ENCODE measurements around the gene PPT2. TPM values are rescaled to one million over a fixed set of nuclear protein-coding genes. Genes with fewer than 3 reads are reported as not detected.

PPT2 gene
- total RNA-seq, 1 experiment from 2014 or later = 73.5 TPM

GRCh38 chr6:32148289-32149091 is 5.5 kb upstream of the PPT2 start:
- DNase-seq (ENCODE audit: low read depth, low spot score) = no peak
- in situ Hi-C loops (cut with HindIII; ENCODE audit: low pct_unique_long_range_greater_than_20kb, low sequenced_read_pairs) = no loop called here

GRCh38 chr6:32149092-32149755 is 4.7 kb upstream of the PPT2 start:
- in situ Hi-C loops (cut with HindIII; ENCODE audit: low pct_unique_long_range_greater_than_20kb, low sequenced_read_pairs) = no loop called here
- DNase-seq (ENCODE audit: low read depth, low spot score) = no peak

- DNase-seq (ENCODE audit: low read depth, low spot score) = no peak
- in situ Hi-C loops (cut with HindIII; ENCODE audit: low pct_unique_long_range_greater_than_20kb, low sequenced_read_pairs) = no loop called here
These were observed 3.7 kb upstream of the PPT2 start for GRCh38 chr6:32149932-32150870.

- DNase-seq (ENCODE audit: low read depth, low spot score) = no peak
- in situ Hi-C loops (cut with HindIII; ENCODE audit: low pct_unique_long_range_greater_than_20kb, low sequenced_read_pairs) = no loop called here
These were observed 2.6 kb upstream of the PPT2 start for GRCh38 chr6:32151181-32151862.

GRCh38 chr6:32151863-32152768 is 1.8 kb upstream of the PPT2 start, which contains the start of gene PRRT1:
TSS of gene PRRT1 (minus strand) at chr6:32151939. CDS start at chr6:32151827, 112 bp downstream.
- in situ Hi-C loops (cut with HindIII; ENCODE audit: low pct_unique_long_range_greater_than_20kb, low sequenced_read_pairs) = no loop called here
- no peak for DNase-seq (ENCODE audit: low read depth, low spot score)

GRCh38 chr6:32152769-32153563 is 975 bp upstream of the PPT2 start:
- DNase-seq (ENCODE audit: low read depth, low spot score) = no peak
- in situ Hi-C loops (cut with HindIII; ENCODE audit: low pct_unique_long_range_greater_than_20kb, low sequenced_read_pairs) = no loop called here

- in situ Hi-C loops (cut with HindIII; ENCODE audit: low pct_unique_long_range_greater_than_20kb, low sequenced_read_pairs) = no loop called here
- DNase-seq (ENCODE audit: low read depth, low spot score) = peak; percentile 64
These were observed 697 bp downstream of the PPT2 start for GRCh38 chr6:32154514-32155161.

GRCh38 chr6:32156891-32157290 is 3.0 kb downstream of the PPT2 start:
- in situ Hi-C loops (cut with HindIII; ENCODE audit: low pct_unique_long_range_greater_than_20kb, low sequenced_read_pairs) = no loop called here
- DNase-seq (ENCODE audit: low read depth, low spot score) = no peak

DNA sequence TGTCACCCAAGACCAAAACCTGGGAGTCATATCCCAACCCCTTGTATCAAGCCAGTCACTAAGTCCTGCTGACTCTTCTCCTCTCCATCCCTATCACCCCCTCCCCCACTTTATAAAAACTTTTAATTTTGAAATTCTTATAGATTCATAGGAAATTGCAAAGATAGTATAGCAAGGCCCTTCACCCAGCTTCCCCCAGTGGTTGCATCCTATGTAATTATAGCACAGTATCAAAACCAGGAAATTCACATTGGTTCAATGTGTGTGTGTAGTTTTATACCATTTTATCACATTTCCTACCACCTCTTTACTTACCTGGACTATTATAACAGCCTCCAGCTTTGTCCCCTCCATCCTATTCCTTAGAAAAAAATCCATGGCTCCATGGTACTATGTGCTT is 4.1 kb downstream of the PPT2 start:
- in situ Hi-C loops (cut with HindIII; ENCODE audit: low pct_unique_long_range_greater_than_20kb, low sequenced_read_pairs) = no loop called here
- DNase-seq (ENCODE audit: low read depth, low spot score) = no peak

GRCh38 chr6:32163559-32164258 is 9.8 kb downstream of the PPT2 start:
- peak; percentile 91 for DNase-seq (ENCODE audit: low read depth, low spot score)
- in situ Hi-C loops (cut with HindIII; ENCODE audit: low pct_unique_long_range_greater_than_20kb, low sequenced_read_pairs) = no loop called here

- in situ Hi-C loops (cut with HindIII; ENCODE audit: low pct_unique_long_range_greater_than_20kb, low sequenced_read_pairs) = no loop called here
- peak; percentile 21 for DNase-seq (ENCODE audit: low read depth, low spot score)
These were observed 10.4 kb downstream of the PPT2 start, which contains the start of gene EGFL8 for GRCh38 chr6:32164295-32164694. TSS of gene EGFL8 (plus strand) at chr6:32164595. CDS start at chr6:32166166, 1,571 bp downstream.

DNA sequence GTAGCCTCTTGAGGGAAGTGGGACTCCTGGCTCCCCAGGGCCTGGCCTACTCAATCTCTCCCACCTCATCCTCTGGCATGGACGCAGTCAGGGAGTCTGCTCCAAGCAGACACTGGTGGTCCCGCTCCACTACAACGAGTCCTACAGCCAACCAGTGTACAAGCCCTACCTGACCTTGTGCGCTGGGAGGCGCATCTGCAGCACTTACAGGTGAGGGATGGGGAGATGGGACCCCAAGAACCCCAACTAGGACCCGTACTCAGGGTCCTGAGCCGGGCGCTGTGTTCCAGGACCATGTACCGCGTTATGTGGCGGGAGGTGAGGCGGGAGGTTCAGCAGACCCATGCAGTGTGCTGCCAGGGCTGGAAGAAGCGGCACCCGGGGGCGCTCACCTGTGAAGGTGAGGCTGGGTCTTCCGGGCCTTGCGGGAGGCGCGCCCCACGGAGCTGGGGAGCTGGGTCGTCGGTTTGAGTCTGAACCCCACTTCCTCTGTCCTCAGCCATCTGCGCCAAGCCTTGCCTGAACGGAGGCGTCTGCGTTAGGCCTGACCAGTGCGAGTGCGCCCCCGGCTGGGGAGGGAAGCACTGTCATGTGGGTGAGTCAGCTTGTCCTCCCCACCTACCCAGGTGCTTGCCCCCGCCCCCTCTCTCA is 12.6 kb downstream of the PPT2 start:
- in situ Hi-C loops (cut with HindIII; ENCODE audit: low pct_unique_long_range_greater_than_20kb, low sequenced_read_pairs) = no loop called here
- DNase-seq (ENCODE audit: low read depth, low spot score) = no peak

- DNase-seq (ENCODE audit: low read depth, low spot score) = no peak
- in situ Hi-C loops (cut with HindIII; ENCODE audit: low pct_unique_long_range_greater_than_20kb, low sequenced_read_pairs) = no loop called here
These were observed 13.3 kb downstream of the PPT2 start for GRCh38 chr6:32167154-32167760.

- no peak for DNase-seq (ENCODE audit: low read depth, low spot score)
- in situ Hi-C loops (cut with HindIII; ENCODE audit: low pct_unique_long_range_greater_than_20kb, low sequenced_read_pairs) = no loop called here
These were observed 13.9 kb downstream of the PPT2 start for GRCh38 chr6:32167761-32168262.

Measured in SK-MEL-5 (cell line).